ENCODE results near the gene SLC31A2. TPM values are rescaled to one million over a fixed set of nuclear protein-coding genes. Genes with fewer than 3 reads are reported as not detected.

The SLC31A2 gene
- total and polyA plus RNA-seq, 2 experiments from 2014 or later = 1.8 to 3.8 TPM

GRCh38 chr9:113139225-113139829 lies 11.5 kb upstream of the SLC31A2 start (continued):
- TF ChIP-seq REST (IDR thresholded peaks at IDR 0.05; ENCODE audit: unreplicated experiment) = no peak
- no peak for TF ChIP-seq STAT1 (IDR thresholded peaks at IDR 0.05; ENCODE audit: unreplicated experiment)
- TF ChIP-seq NANOG (IDR thresholded peaks at IDR 0.05; ENCODE audit: borderline replicate concordance) = no peak
- no peak for TF ChIP-seq CTCF (conservative IDR thresholded peaks at IDR 0.05; ENCODE audit: low read depth in 2 of 2)
- TF ChIP-seq JUNB (IDR thresholded peaks at IDR 0.05; ENCODE audit: unreplicated experiment) = no peak
- TF ChIP-seq POLR2AphosphoS5 (IDR thresholded peaks at IDR 0.05; ENCODE audit: low read depth) = no peak
- no peak for TF ChIP-seq CREB1 (CRISPR knock-in tag; IDR thresholded peaks at IDR 0.05; ENCODE audit: low read depth)
- TF ChIP-seq ZNF114 (CRISPR knock-in tag; IDR thresholded peaks at IDR 0.05) = no peak
- TF ChIP-seq EZH2 (IDR thresholded peaks at IDR 0.05; ENCODE audit: low read depth, unreplicated experiment) = no peak

- H3F3A ChIP-seq (replicated peaks; ENCODE audit: low read depth) = no peaks in the 10 kb centered on the region
- Mint-ChIP-seq H3K9me3 (peaks cover 14% of the 10 kb centered on the region; the same call in 2 of the 3 replicates), H3K27ac (no peak overlapping the region), H3K4me1 (peaks cover 5% of the 10 kb centered on the region), H3K4me3 (no peak overlapping the region), H3K27me3 (ENCODE audit: insufficient read depth, low read depth, poor library complexity) (no peaks in the 10 kb centered on the region), H3K36me3 (ENCODE audit: low read depth) (no peaks in the 10 kb centered on the region)
- H3K4me2 ChIP-seq = no peak overlapping the region
- no peak overlapping the region for H2AFZ ChIP-seq
- no peaks in the 10 kb centered on the region for H3K27me3 ChIP-seq (ENCODE audit: insufficient read depth)
- DNase-seq (ENCODE audit: low spot score) = no peak
- H3K9me2 ChIP-seq (ENCODE audit: insufficient read depth) = no peaks in the 10 kb centered on the region
- no peak for ATAC-seq
- no peaks in the 10 kb centered on the region for H3K4me1 ChIP-seq (ENCODE audit: insufficient read depth)
- no peak overlapping the region for H3K4me3 ChIP-seq
- H3K79me2 ChIP-seq (replicated peaks; ENCODE audit: insufficient read depth) = no peaks in the 10 kb centered on the region
- H4K20me1 ChIP-seq (replicated peaks; ENCODE audit: insufficient read depth) = no peaks in the 10 kb centered on the region
- no peaks in the 10 kb centered on the region for H3K36me3 ChIP-seq (ENCODE audit: insufficient read depth)
- H3K27ac ChIP-seq (ENCODE audit: low read depth) = no peak overlapping the region
- TF ChIP-seq CREB1 (CRISPR knock-in tag; IDR thresholded peaks at IDR 0.05; ENCODE audit: low read depth) (no peak), STAT1 (IDR thresholded peaks at IDR 0.05; ENCODE audit: unreplicated experiment) (no peak), ZNF331 (CRISPR knock-in tag; IDR thresholded peaks at IDR 0.05; ENCODE audit: low read depth) (no peak), ETS1 (IDR thresholded peaks at IDR 0.05) (no peak), EZH2phosphoT487 (IDR thresholded peaks at IDR 0.05; ENCODE audit: unreplicated experiment) (no peak), ZNF462 (CRISPR knock-in tag; IDR thresholded peaks at IDR 0.05) (no peak), EZH2 (IDR thresholded peaks at IDR 0.05; ENCODE audit: low read depth, unreplicated experiment) (no peak)
Measured at GRCh38 chr9:113139953-113140352, 10.9 kb upstream of the SLC31A2 start.
